Neuronal stem cell (in vitro differentiated cells): ENCODE measurements around the gene ZNF536.

ENCODE experiments used
- DNase-seq: peaks from one replicate; pipeline ENCODE4 v3.0.0-alpha.2; 2013; ENCODE audit warnings: low spot score
- H2AFZ ChIP-seq: one replicate; pipeline ENCODE4 v1.6.1; 2013; ENCODE audit warnings: mild to moderate bottlenecking, low read length, inconsistent platforms
- H2AK5ac ChIP-seq: 2 replicates; pipeline ENCODE4 v1.6.1; 2013; ENCODE audit warnings: low read depth, mild to moderate bottlenecking, inconsistent platforms, low read length, moderate library complexity, mixed read lengths
- H2BK120ac ChIP-seq: 2 replicates; pipeline ENCODE4 v1.6.1; 2013; ENCODE audit warnings: low read depth, mild to moderate bottlenecking, inconsistent platforms, low read length, moderate library complexity, mixed read lengths
- H2BK12ac ChIP-seq: one replicate; pipeline ENCODE4 v1.6.1; 2013; ENCODE audit warnings: low read length, inconsistent platforms
- H2BK15ac ChIP-seq: 2 replicates; pipeline ENCODE4 v1.6.1; 2013; ENCODE audit warnings: mild to moderate bottlenecking, low read length, inconsistent platforms, mixed read lengths
- H2BK5ac ChIP-seq: one replicate; pipeline ENCODE4 v1.6.1; 2013; ENCODE audit warnings: inconsistent platforms, mild to moderate bottlenecking, low read length, moderate library complexity
- H3K14ac ChIP-seq: one replicate; pipeline ENCODE4 v1.6.1; 2013; ENCODE audit warnings: low read length, inconsistent platforms
- H3K18ac ChIP-seq: 2 replicates; pipeline ENCODE4 v1.6.1; 2013; ENCODE audit warnings: low read length, inconsistent platforms
- H3K23ac ChIP-seq: 2 replicates; pipeline ENCODE4 v1.6.1; 2013; ENCODE audit warnings: low read depth, mild to moderate bottlenecking, mixed read lengths, low read length, inconsistent platforms; ENCODE audit not compliant: poor library complexity
- H3K27ac ChIP-seq: replicated peaks from 3 replicates; pipeline ENCODE4 v1.5.1; 2013; ENCODE audit warnings: low read length, inconsistent platforms
- H3K27me3 ChIP-seq, 3 experiments: 2 replicates each; pipeline ENCODE4 v1.6.1; 2013; ENCODE audit warnings: low read length in 3 of 3, mild to moderate bottlenecking in 2 of 3, inconsistent platforms in 1 of 3, low read depth in 1 of 3, mixed read lengths in 1 of 3, moderate library complexity in 1 of 3; ENCODE audit not compliant: control insufficient read depth in 3 of 3, insufficient read depth in 3 of 3
- H3K36me3 ChIP-seq, 2 donors: replicated peaks in 1 of 2; 2 replicates each; pipeline ENCODE4 v1.6.1; 2013; ENCODE audit warnings: low read length in 2 of 2; ENCODE audit not compliant: control insufficient read depth in 2 of 2, insufficient read depth in 2 of 2
- H3K4ac ChIP-seq: 2 replicates; pipeline ENCODE4 v1.6.1; 2013; ENCODE audit warnings: inconsistent platforms, mild to moderate bottlenecking, low read length, moderate library complexity
- H3K4me1 ChIP-seq, 2 donors: 1 replicate in 1 of 2; 2 replicates in 1 of 2; pipeline ENCODE4 v1.6.1; 2013; ENCODE audit warnings: low read length in 2 of 2, low read depth in 1 of 2; ENCODE audit not compliant: control insufficient read depth in 2 of 2, insufficient read depth in 1 of 2
- H3K4me2 ChIP-seq: one replicate; pipeline ENCODE4 v1.6.1; 2013; ENCODE audit warnings: mild to moderate bottlenecking, low read length, inconsistent platforms; ENCODE audit not compliant: insufficient read depth, poor library complexity, severe bottlenecking
- H3K4me3 ChIP-seq, 2 donors: 2 replicates each; pipeline ENCODE4 v1.5.1; 2013; ENCODE audit warnings: low read length in 2 of 2, mild to moderate bottlenecking in 2 of 2, inconsistent platforms in 1 of 2, moderate library complexity in 1 of 2
- H3K79me1 ChIP-seq: one replicate; pipeline ENCODE4 v1.6.1; 2013; ENCODE audit warnings: low read depth, mild to moderate bottlenecking, inconsistent platforms, low read length, moderate library complexity
- H3K9ac ChIP-seq: one replicate; pipeline ENCODE4 v1.6.1; 2013; ENCODE audit warnings: mild to moderate bottlenecking, low read depth, low read length, inconsistent platforms; ENCODE audit not compliant: poor library complexity
- H3K9me3 ChIP-seq, 2 donors: replicated peaks in 1 of 2; 2 replicates each; pipeline versions ENCODE3 to v1.6.1; 2013; ENCODE audit warnings: low read length in 2 of 2, mild to moderate bottlenecking in 2 of 2, inconsistent platforms in 1 of 2, low read depth in 1 of 2, mixed read lengths in 1 of 2, moderate library complexity in 1 of 2; ENCODE audit not compliant: control insufficient read depth in 2 of 2, insufficient read depth in 1 of 2
- H4K8ac ChIP-seq: one replicate; pipeline ENCODE4 v1.6.1; 2013; ENCODE audit warnings: low read depth, mild to moderate bottlenecking, inconsistent platforms, low read length, moderate library complexity
- H4K91ac ChIP-seq: one replicate; pipeline ENCODE4 v1.6.1; 2013; ENCODE audit warnings: low read length, low read depth, mild to moderate bottlenecking, inconsistent platforms; ENCODE audit not compliant: poor library complexity
- WGBS, 2 donors: extraction: QIAGEN DNeasy Blood & Tissue Kit; methylation state at CpG; one replicate each; pipeline ENCODE4 v1.1.7; 2013; ENCODE audit warnings: missing lambda C conversion rate in 2 of 2, mixed read lengths in 1 of 2; ENCODE audit not compliant: insufficient read length in 2 of 2, insufficient replicate concordance in 1 of 2; ENCODE audit errors: extremely low coverage in 2 of 2; 5-methylcytosine and 5-hydroxymethylcytosine counted together

ZNF536 gene

DNA sequence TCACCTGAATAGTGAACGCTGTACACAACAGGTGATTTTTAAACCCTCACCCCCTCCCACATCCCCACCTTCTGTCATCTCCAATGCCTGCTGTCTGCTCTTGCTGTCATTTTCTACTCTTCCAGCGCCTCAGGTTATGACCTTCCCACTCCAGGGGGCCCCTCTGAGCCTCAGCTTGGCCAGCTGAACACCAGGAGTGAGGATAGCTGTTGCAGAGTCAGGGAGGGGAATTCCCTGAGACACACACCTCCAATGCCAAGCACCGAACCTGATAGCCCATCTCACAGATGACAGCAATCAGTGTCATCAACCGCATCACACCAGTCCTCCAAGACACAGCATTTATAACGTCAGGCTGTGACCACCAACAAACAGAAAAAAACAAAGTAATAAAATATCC, 193.5 kb downstream of the ZNF536 start:
- H2BK15ac ChIP-seq, result no peak overlapping the region
- H3K4me2 ChIP-seq, result no peak overlapping the region
- H3K4me1 ChIP-seq, result peaks cover 0 to 4% of the 10 kb centered on the region in 2 donors
- H3K18ac ChIP-seq, result no peak overlapping the region
- no peak overlapping the region for H3K4ac ChIP-seq
- H2BK12ac ChIP-seq, result no peak overlapping the region
- no peak overlapping the region for H4K91ac ChIP-seq
- no peak overlapping the region for H3K14ac ChIP-seq
- DNase-seq, result no peak
- no CpG with 5 or more reads among the region's 5 CpGs for WGBS, 2 donors
- H4K8ac ChIP-seq, result no peak overlapping the region
- H2BK5ac ChIP-seq, result no peak overlapping the region
- peak overlapping the region; percentile 12 for H3K9ac ChIP-seq
- H3K4me3 ChIP-seq, result no peak overlapping the region
- H3K36me3 ChIP-seq, result no peaks in the 10 kb centered on the region
- no peak overlapping the region for H2AK5ac ChIP-seq
- H3K27me3 ChIP-seq, result no peaks in the 10 kb centered on the region
- no peak overlapping the region for H3K23ac ChIP-seq
- H2BK120ac ChIP-seq, result no peak overlapping the region
- H2AFZ ChIP-seq, result no peak overlapping the region
- H3K27ac ChIP-seq, result no peak overlapping the region
- no peaks in the 10 kb centered on the region for H3K9me3 ChIP-seq
- H3K79me1 ChIP-seq, result no peaks in the 10 kb centered on the region

DNA sequence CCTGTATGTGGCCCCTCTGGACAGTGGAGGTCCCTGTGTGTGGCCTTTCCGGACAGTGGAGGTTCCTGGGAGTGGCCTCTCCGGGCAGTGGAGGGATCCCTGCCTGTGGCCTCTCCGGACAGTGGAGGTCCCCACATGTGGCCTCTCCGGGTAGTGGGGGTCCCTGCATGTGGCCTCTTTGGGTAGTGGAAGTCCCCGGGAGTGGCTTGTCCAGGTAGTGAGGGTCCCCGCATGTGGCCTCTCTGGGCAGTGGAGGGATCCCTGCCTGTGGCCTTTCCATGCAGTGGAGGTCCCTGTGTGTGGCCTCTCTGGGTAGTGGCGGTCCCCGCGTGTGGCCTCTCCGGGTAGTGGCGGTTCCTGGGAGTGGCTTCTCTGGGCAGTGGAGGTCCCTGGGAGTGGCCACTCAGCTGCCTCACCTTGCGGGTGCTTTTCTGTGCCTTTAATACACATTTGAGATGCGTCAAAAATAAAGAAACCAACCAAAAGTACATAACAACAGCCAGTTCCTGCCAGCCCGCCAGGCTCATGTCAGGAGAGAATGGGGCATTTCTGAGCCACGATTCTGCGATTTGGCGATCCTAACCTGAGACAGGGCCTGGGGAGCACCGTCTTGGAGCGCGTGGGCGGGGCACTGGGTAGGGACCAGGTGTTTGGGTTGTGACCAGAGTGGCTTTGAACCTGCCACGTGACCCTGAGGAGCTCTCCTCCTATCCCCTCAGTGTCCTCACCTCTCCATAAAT, 194.7 kb downstream of the ZNF536 start:
- H2BK12ac ChIP-seq, result no peak overlapping the region
- H3K27me3 ChIP-seq, result no peaks in the 10 kb centered on the region
- H3K4ac ChIP-seq, result no peak overlapping the region
- H4K8ac ChIP-seq, result no peak overlapping the region
- H2BK5ac ChIP-seq, result peak overlapping the region; percentile 58
- no peak overlapping the region for H3K23ac ChIP-seq
- no peak overlapping the region for H3K14ac ChIP-seq
- no peak overlapping the region for H3K27ac ChIP-seq
- no peak overlapping the region for H4K91ac ChIP-seq
- no peaks in the 10 kb centered on the region for H3K9me3 ChIP-seq
- peaks cover 0 to 4% of the 10 kb centered on the region in 2 donors for H3K4me1 ChIP-seq
- no peak for DNase-seq
- peak overlapping the region; percentile 33 for H2BK120ac ChIP-seq
- no CpG with 5 or more reads among the region's 22 CpGs for WGBS, 2 donors
- H3K36me3 ChIP-seq, result no peaks in the 10 kb centered on the region
- no peak overlapping the region for H3K4me3 ChIP-seq
- H3K79me1 ChIP-seq, result no peaks in the 10 kb centered on the region
- H3K4me2 ChIP-seq, result no peak overlapping the region
- H2AFZ ChIP-seq, result no peak overlapping the region
- H3K9ac ChIP-seq, result no peak overlapping the region
- peak overlapping the region; percentile 73 for H3K18ac ChIP-seq
- H2BK15ac ChIP-seq, result peak overlapping the region; percentile 46
- peak overlapping the region; percentile 76 for H2AK5ac ChIP-seq

DNA sequence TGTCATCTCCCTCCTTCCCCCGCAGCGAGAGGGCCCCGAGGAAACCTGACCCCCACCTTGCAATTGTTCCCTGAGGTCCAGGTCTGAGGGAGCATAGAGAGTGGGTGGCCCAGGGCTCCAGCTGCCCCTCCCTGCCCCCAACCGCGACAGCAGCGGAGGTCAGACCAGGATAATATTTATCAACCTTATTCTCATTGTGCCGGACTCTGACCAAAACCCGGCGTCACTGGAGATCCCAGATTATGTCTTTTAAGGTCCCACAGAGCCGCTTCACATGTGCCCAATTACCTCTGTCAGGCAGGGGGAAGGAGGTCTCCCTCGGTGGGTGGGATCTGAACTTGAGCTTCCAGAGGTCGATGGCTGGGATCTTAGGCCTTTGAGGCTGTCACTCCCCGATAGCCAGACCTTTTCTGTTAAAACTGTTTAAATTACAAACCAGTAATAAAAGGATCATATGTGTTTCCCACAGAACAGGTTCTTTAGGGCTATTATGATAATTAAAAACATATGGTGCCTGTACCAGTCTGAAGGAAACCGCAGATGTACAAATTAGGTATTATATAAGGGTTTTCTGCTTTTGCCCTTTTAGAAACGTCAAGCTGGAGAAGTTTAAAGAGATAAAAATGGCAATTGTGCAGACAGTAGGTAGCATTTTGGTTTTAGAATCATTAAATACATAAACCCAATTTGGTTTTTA, 195.5 kb downstream of the ZNF536 start:
- Histone ChIP-seq H2AK5ac (no peak overlapping the region), H3K4me1 (peaks cover 0 to 4% of the 10 kb centered on the region in 2 donors), H3K79me1 (no peaks in the 10 kb centered on the region), H2AFZ (no peak overlapping the region), H3K27ac (no peak overlapping the region), H3K23ac (no peak overlapping the region), H3K4ac (no peak overlapping the region), H3K14ac (no peak overlapping the region), H3K27me3 (no peaks in the 10 kb centered on the region), H3K4me3 (no peak overlapping the region), H3K36me3 (no peaks in the 10 kb centered on the region), H3K9me3 (no peaks in the 10 kb centered on the region), H2BK5ac (peak overlapping the region; percentile 58), H3K18ac (no peak overlapping the region), H4K8ac (no peak overlapping the region), H4K91ac (no peak overlapping the region), H2BK15ac (no peak overlapping the region), H3K4me2 (no peak overlapping the region), H2BK12ac (no peak overlapping the region), H3K9ac (no peak overlapping the region), H2BK120ac (no peak overlapping the region)
- no peak for DNase-seq
- no CpG with 5 or more reads among the region's 15 CpGs for WGBS, 2 donors

- Histone ChIP-seq H3K4me1 (no peaks in the 10 kb centered on the region), H4K91ac (peak overlapping the region; percentile 9), H3K9ac (no peak overlapping the region), H3K4me2 (no peak overlapping the region), H3K27ac (no peak overlapping the region), H2BK120ac (no peak overlapping the region), H3K4ac (no peak overlapping the region), H3K27me3 (no peaks in the 10 kb centered on the region), H3K14ac (no peak overlapping the region), H3K18ac (peak overlapping the region; percentile 2), H3K9me3 (no peaks in the 10 kb centered on the region), H3K36me3 (no peaks in the 10 kb centered on the region), H2BK5ac (no peak overlapping the region), H2AFZ (no peak overlapping the region), H3K4me3 (no peak overlapping the region), H4K8ac (no peak overlapping the region), H3K79me1 (no peaks in the 10 kb centered on the region), H2AK5ac (no peak overlapping the region), H2BK12ac (no peak overlapping the region), H3K23ac (no peak overlapping the region), H2BK15ac (no peak overlapping the region)
- DNase-seq, result no peak
- WGBS, 2 donors, result no CpG with 5 or more reads among the region's 14 CpGs
These were observed 198.0 kb downstream of the ZNF536 start for GRCh38 chr19:30570194-30570593.
